B cell (primary cell): ENCODE measurements around the gene VPS13D.

Experiments used
- CTCF ChIP-seq: fragments of 200-600 bp; IDR thresholded peaks from one replicate; pipeline ENCODE4 v1.8.0; 2022; ENCODE audit warnings: antibody characterized with exemption, mild to moderate bottlenecking
- EZH2 ChIP-seq: IDR thresholded peaks from 2 replicates; pipeline ENCODE4 v1.6.1; 2012; ENCODE audit warnings: borderline replicate concordance, low read depth, mild to moderate bottlenecking, moderate library complexity, low read length; ENCODE audit not compliant: insufficient read depth, poor library complexity, severe bottlenecking

GRCh38 chr1:12527564-12527963 is 297.7 kb downstream of the VPS13D start:
- TF ChIP-seq CTCF: no peak
- no peak for TF ChIP-seq EZH2
